Testis (tissue), 3 donors: ENCODE results near the gene DDIT3. TPM values are rescaled to one million over a fixed set of nuclear protein-coding genes. Genes with fewer than 3 reads are reported as not detected.
"Not testable (repeated sequence)": the region's sequence is repeated elsewhere in the genome, so short reads cannot be mapped to it uniquely, and the experiment has no call there.

Experiments
- DNase-seq: peaks from one replicate; pipeline ENCODE4 v3.0.0-alpha.2; 2019
- H3K27ac ChIP-seq, 2 donors: fragments of 200-600 bp; sonication (generic); one replicate each; pipeline ENCODE4 v1.5.1; 2019
- H3K27me3 ChIP-seq: fragments of 200-600 bp; sonication (generic); one replicate; pipeline ENCODE4 v1.5.1; 2019
- H3K36me3 ChIP-seq: fragments of 200-600 bp; sonication (generic); one replicate; pipeline ENCODE4 v1.5.1; 2017; ENCODE audit warnings: low read depth; ENCODE audit errors: missing control alignments
- H3K4me1 ChIP-seq: fragments of 200-600 bp; sonication (generic); one replicate; pipeline ENCODE4 v1.5.1; 2019
- H3K4me3 ChIP-seq, 2 donors: fragments of 200-600 bp; sonication (generic); one replicate each; pipeline ENCODE4 v1.5.1; 2017 to 2019
- H3K9me3 ChIP-seq: fragments of 200-600 bp; sonication (generic); one replicate; pipeline ENCODE4 v1.5.1; 2017
- CTCF ChIP-seq, 3 experiments: fragments of 450-650 bp in 2 of 3; fragments of 200-600 bp in 1 of 3; sonication (generic) in 1 of 3; IDR thresholded peaks; one replicate each; pipeline ENCODE4 v1.5.1; 2016 to 2019; ENCODE audit warnings: antibody characterized with exemption in 3 of 3, mild to moderate bottlenecking in 2 of 3, moderate library complexity in 1 of 3
- POLR2A ChIP-seq: fragments of 450-650 bp; IDR thresholded peaks from one replicate; pipeline ENCODE4 v1.6.1; 2017; ENCODE audit warnings: antibody characterized with exemption, mild to moderate bottlenecking, moderate library complexity
- WGBS, 2 donors: methylation state at CpG; one replicate each; pipeline ENCODE4 v1.1.5; 2018; 5-methylcytosine and 5-hydroxymethylcytosine counted together
- intact Hi-C: fragments of 100-400 bp; cut with DNase I; formaldehyde crosslinking; loops from one replicate; pipeline ENCODE4 v1.15.1; 2023; ENCODE audit warnings: low total_unique reads
- polyA plus RNA-seq: library from polyadenylated mRNA; stranded (reverse); fragments of 350-450 nt; fragmentation: Illumina TruSeq; extraction: RNeasy Lipid Tissue Mini Kit (QIAGEN cat#74804); gene quantifications from one replicate; pipeline ENCODE4 v1.2.3, GENCODE V29; 2014; ENCODE audit warnings: low read depth, low replicate concordance; ENCODE audit not compliant: insufficient read depth
- total RNA-seq, 2 donors: library from RNA; depleted of rRNA; stranded (reverse); fragments of >200 nt; gene quantifications; one replicate each; pipeline ENCODE4 v1.2.3, GENCODE V29; 2016

Gene DDIT3
- total and polyA plus RNA-seq, 3 donors from 2014 or later: 44.2 to 63.9 (median 45.6) TPM

GRCh38 chr12:57500213-57500612, 20.1 kb downstream of the DDIT3 start:
- WGBS, 2 donors: 96% methylated on average over 11 of the region's 11 CpGs
- Histone ChIP-seq H3K27me3 (no peaks in the 10 kb centered on the region), H3K4me3 (no peak overlapping the region), H3K27ac (no peak overlapping the region), H3K9me3 (no peaks in the 10 kb centered on the region), H3K36me3 (no peaks in the 10 kb centered on the region), H3K4me1 (no peaks in the 10 kb centered on the region)
- intact Hi-C loops: no loop called here
- TF ChIP-seq POLR2A (no peak), CTCF (IDR thresholded peaks at IDR 0.05) (no peak)
- DNase-seq: no peak

GRCh38 chr12:57498571-57498970, 21.7 kb downstream of the DDIT3 start:
- no peak overlapping the region for H3K4me3 ChIP-seq
- H3K9me3 ChIP-seq: no peaks in the 10 kb centered on the region
- H3K27me3 ChIP-seq: no peaks in the 10 kb centered on the region
- H3K36me3 ChIP-seq: no peaks in the 10 kb centered on the region
- TF ChIP-seq POLR2A (no peak), CTCF (IDR thresholded peaks at IDR 0.05) (no peak)
- no peak overlapping the region for H3K27ac ChIP-seq
- 89 to 96% methylated on average over 4 of the region's 4 CpGs for WGBS, 2 donors
- DNase-seq: no peak
- H3K4me1 ChIP-seq: no peaks in the 10 kb centered on the region
- intact Hi-C loops: no loop called here

- no peak overlapping the region for H3K27ac ChIP-seq
- WGBS, 2 donors: 86% methylated on average over 9 of the region's 9 CpGs
- H3K36me3 ChIP-seq: no peaks in the 10 kb centered on the region
- DNase-seq: no peak
- H3K4me1 ChIP-seq: no peaks in the 10 kb centered on the region
- TF ChIP-seq CTCF (IDR thresholded peaks at IDR 0.05) (no peak), POLR2A (no peak)
- H3K27me3 ChIP-seq: no peaks in the 10 kb centered on the region
- H3K9me3 ChIP-seq: no peaks in the 10 kb centered on the region
- intact Hi-C loops: no loop called here
- H3K4me3 ChIP-seq: no peak overlapping the region
These were observed 22.2 kb downstream of the DDIT3 start for GRCh38 chr12:57498132-57498502.

GRCh38 chr12:57497223-57498131, 22.8 kb downstream of the DDIT3 start:
- no peak overlapping the region for H3K27ac ChIP-seq
- no peaks in the 10 kb centered on the region for H3K36me3 ChIP-seq
- no peaks in the 10 kb centered on the region for H3K27me3 ChIP-seq
- DNase-seq: no peak
- no peaks in the 10 kb centered on the region for H3K9me3 ChIP-seq
- WGBS, 2 donors: 89 to 92% methylated on average over 12 of the region's 12 CpGs
- H3K4me1 ChIP-seq: no peaks in the 10 kb centered on the region
- no peak overlapping the region for H3K4me3 ChIP-seq
- TF ChIP-seq CTCF (IDR thresholded peaks at IDR 0.05) (no peak), POLR2A (no peak)
- intact Hi-C loops: no loop called here

GRCh38 chr12:57496822-57497221, 23.5 kb downstream of the DDIT3 start:
- no peak for TF ChIP-seq CTCF (IDR thresholded peaks at IDR 0.05)
- TF ChIP-seq POLR2A: no peak
- H3K36me3 ChIP-seq: no peaks in the 10 kb centered on the region
- DNase-seq: no peak
- H3K27me3 ChIP-seq: no peaks in the 10 kb centered on the region
- no peaks in the 10 kb centered on the region for H3K4me1 ChIP-seq
- intact Hi-C loops: no loop called here
- H3K9me3 ChIP-seq: no peaks in the 10 kb centered on the region
- H3K27ac ChIP-seq: no peak overlapping the region
- H3K4me3 ChIP-seq: no peak overlapping the region

GRCh38 chr12:57495051-57495701, 25.1 kb downstream of the DDIT3 start:
- H3K4me3 ChIP-seq, DNase-seq, H3K9me3 ChIP-seq, H3K27me3 ChIP-seq, intact Hi-C loops, H3K27ac ChIP-seq, H3K36me3 ChIP-seq, H3K4me1 ChIP-seq: not testable (repeated sequence)
- 93 to 100% methylated on average over 3 to 46 of the region's 48 CpGs for WGBS, 2 donors
